ENCODE data around the gene CCR5.
"Not testable (repeated sequence)": the region's sequence is repeated elsewhere in the genome, so short reads cannot be mapped to it uniquely, and the experiment has no call there.

The CCR5 gene

GRCh38 chr3:46386205-46386604, 15.5 kb downstream of the CCR5 start:
- no peak for DNase-seq (ENCODE audit: low spot score)

GRCh38 chr3:46388847-46389246, 18.1 kb downstream of the CCR5 start:
- not testable (repeated sequence) for DNase-seq (ENCODE audit: low spot score)

- no peak for DNase-seq (ENCODE audit: low spot score)
Measured at GRCh38 chr3:46389306-46389705, 18.6 kb downstream of the CCR5 start.

- DNase-seq (ENCODE audit: low spot score), result not testable (repeated sequence)
Measured at GRCh38 chr3:46391526-46391925, 20.8 kb downstream of the CCR5 start.

GRCh38 chr3:46393011-46393410, 22.3 kb downstream of the CCR5 start:
- peak; percentile 33 for DNase-seq (ENCODE audit: low spot score)

- DNase-seq (ENCODE audit: low spot score), result peak; percentile 32
Measured at GRCh38 chr3:46393554-46394434, 23.0 kb downstream of the CCR5 start.

- DNase-seq (ENCODE audit: low spot score), result no peak
Measured at GRCh38 chr3:46395210-46395661, 24.5 kb downstream of the CCR5 start.

GRCh38 chr3:46395766-46396530, 25.2 kb downstream of the CCR5 start:
- no peak for DNase-seq (ENCODE audit: low spot score)

- DNase-seq (ENCODE audit: low spot score), result peak; percentile 38
Measured at GRCh38 chr3:46397111-46397510, 26.4 kb downstream of the CCR5 start.

- no peak for DNase-seq (ENCODE audit: low spot score)
Measured at GRCh38 chr3:46398186-46398955, 27.6 kb downstream of the CCR5 start.

GRCh38 chr3:46399098-46399497, 28.4 kb downstream of the CCR5 start:
- no peak for DNase-seq (ENCODE audit: low spot score)

GRCh38 chr3:46399557-46399956, 28.8 kb downstream of the CCR5 start:
- DNase-seq (ENCODE audit: low spot score), result no peak

GRCh38 chr3:46400000-46400734, 29.4 kb downstream of the CCR5 start:
- no peak for DNase-seq (ENCODE audit: low spot score)

- DNase-seq (ENCODE audit: low spot score), result no peak
Measured at GRCh38 chr3:46400846-46401245, 30.1 kb downstream of the CCR5 start.

GRCh38 chr3:46401579-46401978, 30.8 kb downstream of the CCR5 start:
- no peak for DNase-seq (ENCODE audit: low spot score)

- DNase-seq (ENCODE audit: low spot score), result not testable (repeated sequence)
Measured at GRCh38 chr3:46402902-46403301, 32.2 kb downstream of the CCR5 start.

- no peak for DNase-seq (ENCODE audit: low spot score)
Measured at GRCh38 chr3:46405301-46406019, 34.7 kb downstream of the CCR5 start.

GRCh38 chr3:46406443-46406787, 35.7 kb downstream of the CCR5 start:
- no peak for DNase-seq (ENCODE audit: low spot score)

GRCh38 chr3:46406788-46407611, 36.3 kb downstream of the CCR5 start, which contains the start of the genes CCR5AS and CCRL2:
TSS of gene CCR5AS (minus strand) at chr3:46407066.
TSS of gene CCRL2 (plus strand) at chr3:46407259. CDS start at chr3:46408080, 821 bp downstream.
- DNase-seq (ENCODE audit: low spot score), result no peak

GRCh38 chr3:46407970-46408369, 37.2 kb downstream of the CCR5 start:
- no peak for DNase-seq (ENCODE audit: low spot score)
